ENCODE measurements around the gene TMEM135. TPM values are rescaled to one million over a fixed set of nuclear protein-coding genes. Genes with fewer than 3 reads are reported as not detected.
"Not testable (repeated sequence)": the region's sequence is repeated elsewhere in the genome, so short reads cannot be mapped to it uniquely, and the experiment has no call there.

Gene TMEM135
- total and polyA plus RNA-seq, 7 experiments from 2014 or later, result 3.4 to 26.8 (median 10.6) TPM

DNA sequence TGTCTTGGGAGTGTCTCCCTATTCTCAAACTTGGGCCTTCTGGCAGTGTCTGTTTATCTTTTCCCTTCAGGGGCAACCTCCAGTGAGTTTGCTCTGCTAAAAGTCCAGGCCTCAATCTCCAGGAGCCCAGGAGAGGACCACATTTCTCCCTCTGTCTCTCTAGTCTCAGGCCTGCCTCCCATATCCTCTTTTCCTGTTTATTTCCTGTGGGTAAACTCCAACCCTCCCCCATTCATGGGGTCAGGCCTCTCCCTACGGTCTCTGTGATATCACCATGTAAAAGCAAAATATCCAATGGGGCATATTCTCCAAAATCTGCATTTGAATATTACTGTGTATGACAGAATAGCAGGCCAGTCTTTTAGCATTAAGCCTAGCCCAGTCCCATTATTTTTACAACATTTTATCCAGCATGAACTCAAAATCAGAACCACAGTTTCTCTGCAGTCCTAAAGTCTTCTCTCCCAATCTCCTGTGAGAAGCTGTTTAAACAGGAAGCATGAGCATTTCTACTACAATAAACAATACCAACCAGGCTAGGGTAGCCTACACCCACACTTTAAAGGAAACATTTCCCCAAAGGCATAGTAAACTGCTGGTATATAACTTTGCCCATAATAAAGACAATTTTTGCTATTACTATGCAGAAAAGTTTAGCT is 18.0 kb upstream of the TMEM135 start:
- no peaks in the 10 kb centered on the region for H3K9me3 ChIP-seq (ENCODE audit: control insufficient read depth in 2 of 3, low read length in 3 of 3)
- H3K4me3 ChIP-seq (ENCODE audit: low read length), result no peak overlapping the region
- intact Hi-C loops (cut with micrococcal nuclease), result no loop called here
- Mint-ChIP-seq H3K27me3 (peaks cover 4 to 9% (median 5%) of the 10 kb centered on the region in 5 donors), H3K4me1 (peaks cover 0 to 8% (median 0%) of the 10 kb centered on the region in 7 donors), H3K9me3 (peaks cover 0 to 2% (median 0%) of the 10 kb centered on the region in 11 donors), H3K36me3 (peaks cover 0 to 5% (median 0%) of the 10 kb centered on the region in 5 donors), H3K27ac (no peak overlapping the region), H3K4me3 (no peak overlapping the region)
- no peaks in the 10 kb centered on the region for H3K27me3 ChIP-seq (ENCODE audit: control insufficient read depth in 2 of 2, insufficient read depth in 2 of 2, low read length in 2 of 2)
- ATAC-seq (no peak), DNase-seq (no peak)
- no peaks in the 10 kb centered on the region for H3K36me3 ChIP-seq (ENCODE audit: control insufficient read depth in 2 of 3, insufficient read depth in 3 of 3, low read length in 3 of 3)
- POLR2A ChIA-PET, result no interaction called here
- CTCF ChIA-PET, result no interaction called here
- H3K27ac ChIP-seq (ENCODE audit: low read depth, low read length), result no peak overlapping the region
- no peaks in the 10 kb centered on the region for H3K4me1 ChIP-seq (ENCODE audit: control insufficient read depth in 2 of 2, insufficient read depth in 2 of 2, low read length in 2 of 2)

GRCh38 chr11:87020336-87020735 is 17.4 kb upstream of the TMEM135 start:
- POLR2A ChIA-PET, result no interaction called here
- CTCF ChIA-PET, result no interaction called here
- Histone ChIP-seq H3K36me3 (ENCODE audit: control insufficient read depth in 2 of 3, insufficient read depth in 3 of 3, low read length in 3 of 3) (no peaks in the 10 kb centered on the region), H3K27ac (ENCODE audit: low read depth, low read length) (no peak overlapping the region), H3K4me1 (ENCODE audit: control insufficient read depth in 2 of 2, insufficient read depth in 2 of 2, low read length in 2 of 2) (no peaks in the 10 kb centered on the region), H3K4me3 (ENCODE audit: low read length) (no peak overlapping the region), H3K9me3 (ENCODE audit: control insufficient read depth in 2 of 3, low read length in 3 of 3) (no peaks in the 10 kb centered on the region), H3K27me3 (ENCODE audit: control insufficient read depth in 2 of 2, insufficient read depth in 2 of 2, low read length in 2 of 2) (no peaks in the 10 kb centered on the region)
- peaks cover 0 to 2% (median 0%) of the 10 kb centered on the region in 11 donors for H3K9me3 Mint-ChIP-seq
- H3K27me3 Mint-ChIP-seq, result peaks cover 4 to 9% (median 5%) of the 10 kb centered on the region in 5 donors
- H3K36me3 Mint-ChIP-seq, result peaks cover 0 to 5% (median 0%) of the 10 kb centered on the region in 5 donors
- intact Hi-C loops (cut with micrococcal nuclease), result no loop called here
- no peak overlapping the region for H3K4me3 Mint-ChIP-seq
- H3K27ac Mint-ChIP-seq, result no peak overlapping the region
- ATAC-seq (no peak), DNase-seq (no peak)
- H3K4me1 Mint-ChIP-seq, result peaks cover 0 to 8% (median 0%) of the 10 kb centered on the region in 7 donors

GRCh38 chr11:87020764-87021365 is 16.9 kb upstream of the TMEM135 start:
- H3K4me3 Mint-ChIP-seq, result no peak overlapping the region
- peaks cover 4 to 10% (median 8%) of the 10 kb centered on the region in 5 donors for H3K27me3 Mint-ChIP-seq
- H3K4me3 ChIP-seq (ENCODE audit: low read length), result no peak overlapping the region
- peaks cover 0 to 8% (median 0%) of the 10 kb centered on the region in 7 donors for H3K4me1 Mint-ChIP-seq
- POLR2A ChIA-PET, result no interaction called here
- no peak for ATAC-seq
- no peaks in the 10 kb centered on the region for H3K9me3 ChIP-seq (ENCODE audit: control insufficient read depth in 2 of 3, low read length in 3 of 3)
- H3K27ac Mint-ChIP-seq, result no peak overlapping the region
- H3K4me1 ChIP-seq (ENCODE audit: control insufficient read depth in 2 of 2, insufficient read depth in 2 of 2, low read length in 2 of 2), result no peaks in the 10 kb centered on the region
- no peak overlapping the region for H3K27ac ChIP-seq (ENCODE audit: low read depth, low read length)
- no peak for DNase-seq
- intact Hi-C loops (cut with micrococcal nuclease), result no loop called here
- peaks cover 0 to 5% (median 0%) of the 10 kb centered on the region in 5 donors for H3K36me3 Mint-ChIP-seq
- H3K36me3 ChIP-seq (ENCODE audit: control insufficient read depth in 2 of 3, insufficient read depth in 3 of 3, low read length in 3 of 3), result no peaks in the 10 kb centered on the region
- H3K27me3 ChIP-seq (ENCODE audit: control insufficient read depth in 2 of 2, insufficient read depth in 2 of 2, low read length in 2 of 2), result no peaks in the 10 kb centered on the region
- H3K9me3 Mint-ChIP-seq, result peaks cover 0 to 4% (median 0%) of the 10 kb centered on the region in 11 donors
- CTCF ChIA-PET, result no interaction called here

GRCh38 chr11:87022254-87022653 is 15.5 kb upstream of the TMEM135 start:
- Mint-ChIP-seq H3K4me3 (no peak overlapping the region), H3K36me3 (peaks cover 0 to 5% (median 0%) of the 10 kb centered on the region in 5 donors), H3K9me3 (peaks cover 0 to 5% (median 0%) of the 10 kb centered on the region in 11 donors), H3K27me3 (peaks cover 4 to 11% (median 9%) of the 10 kb centered on the region in 5 donors), H3K4me1 (peaks cover 0 to 8% (median 0%) of the 10 kb centered on the region in 7 donors), H3K27ac (no peak overlapping the region)
- H3K27ac ChIP-seq (ENCODE audit: low read depth, low read length), result no peak overlapping the region
- ATAC-seq (no peak), DNase-seq (no peak)
- no peaks in the 10 kb centered on the region for H3K4me1 ChIP-seq (ENCODE audit: control insufficient read depth in 2 of 2, insufficient read depth in 2 of 2, low read length in 2 of 2)
- H3K4me3 ChIP-seq (ENCODE audit: low read length), result no peak overlapping the region
- H3K27me3 ChIP-seq (ENCODE audit: control insufficient read depth in 2 of 2, insufficient read depth in 2 of 2, low read length in 2 of 2), result no peaks in the 10 kb centered on the region
- H3K9me3 ChIP-seq (ENCODE audit: control insufficient read depth in 2 of 3, low read length in 3 of 3), result no peaks in the 10 kb centered on the region
- POLR2A ChIA-PET, result interaction anchor here (0.6 kb wide), 1 partner anchor 9 kb away, joined by 3 read pairs; no protein-coding TSS in a partner anchor
- intact Hi-C loops (cut with micrococcal nuclease), result no loop called here
- CTCF ChIA-PET, result no interaction called here
- H3K36me3 ChIP-seq (ENCODE audit: control insufficient read depth in 2 of 3, insufficient read depth in 3 of 3, low read length in 3 of 3), result no peaks in the 10 kb centered on the region

DNA sequence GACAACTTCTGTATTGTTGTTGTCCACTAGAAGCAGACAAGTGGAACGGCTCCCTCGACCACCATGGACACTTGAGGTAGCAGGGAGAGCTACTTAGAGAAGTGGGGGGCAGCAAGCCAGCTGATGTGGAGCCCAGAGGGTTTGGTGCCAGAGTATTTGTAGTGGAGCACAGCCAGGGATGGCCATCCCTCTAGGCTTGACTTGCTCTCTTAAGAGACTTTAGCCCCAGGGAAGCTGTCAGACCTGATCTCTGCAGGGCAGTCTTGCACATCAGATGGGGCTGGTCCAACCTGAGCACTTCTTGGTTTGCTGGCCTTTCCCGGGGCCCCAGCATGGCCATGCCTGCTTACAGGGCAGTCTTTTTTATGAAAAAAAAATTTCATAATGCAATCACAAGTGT is 15.0 kb upstream of the TMEM135 start:
- Mint-ChIP-seq H3K27me3 (peaks cover 4 to 11% (median 9%) of the 10 kb centered on the region in 5 donors), H3K36me3 (peaks cover 0 to 5% (median 0%) of the 10 kb centered on the region in 5 donors), H3K4me1 (peaks cover 0 to 8% (median 0%) of the 10 kb centered on the region in 7 donors), H3K4me3 (no peak overlapping the region), H3K27ac (no peak overlapping the region), H3K9me3 (peaks cover 0 to 5% (median 0%) of the 10 kb centered on the region in 11 donors)
- ATAC-seq (no peak), DNase-seq (no peak)
- Histone ChIP-seq H3K27me3 (ENCODE audit: control insufficient read depth in 2 of 2, insufficient read depth in 2 of 2, low read length in 2 of 2) (no peaks in the 10 kb centered on the region), H3K36me3 (ENCODE audit: control insufficient read depth in 2 of 3, insufficient read depth in 3 of 3, low read length in 3 of 3) (no peaks in the 10 kb centered on the region), H3K27ac (ENCODE audit: low read depth, low read length) (no peak overlapping the region), H3K4me3 (ENCODE audit: low read length) (no peak overlapping the region), H3K4me1 (ENCODE audit: control insufficient read depth in 2 of 2, insufficient read depth in 2 of 2, low read length in 2 of 2) (no peaks in the 10 kb centered on the region), H3K9me3 (ENCODE audit: control insufficient read depth in 2 of 3, low read length in 3 of 3) (no peaks in the 10 kb centered on the region)
- intact Hi-C loops (cut with micrococcal nuclease), result no loop called here
- CTCF ChIA-PET, result no interaction called here
- POLR2A ChIA-PET, result no interaction called here

DNA sequence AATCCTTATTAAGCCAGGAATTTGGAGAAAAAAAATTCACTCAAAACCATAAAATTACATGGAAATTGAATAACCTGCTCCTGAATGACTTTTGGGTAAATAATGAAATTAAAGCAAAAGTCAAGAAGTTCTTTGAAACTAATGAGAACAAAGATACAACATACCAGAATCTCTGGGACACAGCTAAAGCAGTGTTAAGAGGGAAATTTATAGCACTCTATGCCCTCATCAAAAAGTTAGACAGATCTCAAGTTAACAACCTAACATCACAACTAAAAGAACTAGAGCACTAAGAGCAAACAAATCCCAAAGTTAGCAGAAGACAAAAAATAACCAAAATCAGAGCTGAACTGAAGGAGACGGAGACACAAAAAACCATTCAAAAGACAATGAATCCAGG is 11.3 kb upstream of the TMEM135 start:
- CTCF ChIA-PET, result interaction anchor here (1.7 kb wide), 1 partner anchor 10 kb away, joined by 6 read pairs; no protein-coding TSS in a partner anchor
- intact Hi-C loops (cut with micrococcal nuclease); H3K9me3 Mint-ChIP-seq; H3K4me3 ChIP-seq (ENCODE audit: low read length); H3K9me3 ChIP-seq (ENCODE audit: control insufficient read depth in 2 of 3, low read length in 3 of 3); ATAC-seq; POLR2A ChIA-PET; H3K36me3 Mint-ChIP-seq; H3K27ac Mint-ChIP-seq; H3K4me1 Mint-ChIP-seq; H3K36me3 ChIP-seq (ENCODE audit: control insufficient read depth in 2 of 3, insufficient read depth in 3 of 3, low read length in 3 of 3); H3K27ac ChIP-seq (ENCODE audit: low read depth, low read length); DNase-seq; H3K27me3 ChIP-seq (ENCODE audit: control insufficient read depth in 2 of 2, insufficient read depth in 2 of 2, low read length in 2 of 2); H3K4me1 ChIP-seq (ENCODE audit: control insufficient read depth in 2 of 2, insufficient read depth in 2 of 2, low read length in 2 of 2); H3K4me3 Mint-ChIP-seq: not testable (repeated sequence)
- H3K27me3 Mint-ChIP-seq, result peaks cover 0 to 15% (median 5%) of the 10 kb centered on the region in 5 donors
